ENCODE results near the gene KIF3C. TPM values are rescaled to one million over a fixed set of nuclear protein-coding genes. Genes with fewer than 3 reads are reported as not detected.
"Not testable (repeated sequence)": the region's sequence is repeated elsewhere in the genome, so short reads cannot be mapped to it uniquely, and the experiment has no call there.

Gene KIF3C
- total RNA-seq, 2 experiments from 2014 or later: 7.0 to 7.5 TPM

DNA sequence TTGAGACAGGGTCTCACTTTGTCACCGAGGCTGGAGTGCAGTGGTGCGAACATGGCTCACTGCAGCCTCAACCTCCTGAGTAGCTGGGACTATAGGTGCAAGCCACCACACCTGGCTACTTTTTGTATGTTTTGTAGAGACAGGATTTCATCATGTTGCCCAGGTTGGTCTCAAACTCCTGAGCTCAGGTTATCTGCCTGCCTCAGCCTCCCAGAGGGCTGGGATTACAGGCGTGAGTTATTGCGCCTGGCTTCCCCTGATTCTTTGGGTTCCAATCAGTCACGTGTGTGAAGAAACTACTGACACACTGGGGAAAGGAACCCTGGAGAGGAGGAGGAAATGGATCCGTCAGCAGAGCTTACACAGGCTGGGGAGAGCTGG, 29.3 kb upstream of the KIF3C start:
- Mint-ChIP-seq H3K27ac (no peak overlapping the region), H3K4me1 (peaks cover 1% of the 10 kb centered on the region), H3K27me3 (no peaks in the 10 kb centered on the region), H3K36me3 (ENCODE audit: low read depth) (no peaks in the 10 kb centered on the region), H3K9me3 (peaks cover 4% of the 10 kb centered on the region), H3K4me3 (no peak overlapping the region)
- POLR2A ChIA-PET: no interaction called here
- no peak for DNase-seq
- CTCF ChIA-PET: interaction anchor here (0.6 to 2.0 kb wide), 5 partner anchors 9 to 173 kb away, joined by 3 to 6 read pairs (median 3); no protein-coding TSS in a partner anchor

DNA sequence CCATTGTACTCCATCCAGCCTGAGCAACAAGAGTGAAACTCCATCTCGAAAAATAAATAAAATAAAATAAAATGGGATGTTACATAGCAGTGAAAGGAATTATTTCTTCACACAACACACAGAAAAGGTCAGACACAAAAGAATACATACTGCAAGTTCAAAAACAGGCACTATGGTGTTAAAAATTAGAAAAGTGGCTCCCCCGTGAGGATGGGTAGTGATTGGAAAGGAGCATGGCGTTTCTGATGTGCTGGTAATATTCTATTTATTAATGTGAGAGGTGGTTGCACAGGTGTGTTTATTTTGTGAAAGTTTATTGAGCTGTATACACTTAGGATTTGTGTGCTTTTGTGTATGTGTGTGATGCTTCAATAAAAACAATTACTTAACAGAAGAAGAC, 28.6 kb upstream of the KIF3C start:
- Mint-ChIP-seq H3K4me3 (no peak overlapping the region), H3K27me3 (no peaks in the 10 kb centered on the region), H3K4me1 (peaks cover 1% of the 10 kb centered on the region), H3K27ac (no peak overlapping the region), H3K9me3 (peaks cover 4% of the 10 kb centered on the region), H3K36me3 (ENCODE audit: low read depth) (no peaks in the 10 kb centered on the region)
- ChIA-PET CTCF (interaction anchor here (0.6 to 2.0 kb wide), 6 partner anchors 10 to 174 kb away, joined by 3 to 6 read pairs (median 3); no protein-coding TSS in a partner anchor), POLR2A (no interaction called here)
- no peak for DNase-seq

DNA sequence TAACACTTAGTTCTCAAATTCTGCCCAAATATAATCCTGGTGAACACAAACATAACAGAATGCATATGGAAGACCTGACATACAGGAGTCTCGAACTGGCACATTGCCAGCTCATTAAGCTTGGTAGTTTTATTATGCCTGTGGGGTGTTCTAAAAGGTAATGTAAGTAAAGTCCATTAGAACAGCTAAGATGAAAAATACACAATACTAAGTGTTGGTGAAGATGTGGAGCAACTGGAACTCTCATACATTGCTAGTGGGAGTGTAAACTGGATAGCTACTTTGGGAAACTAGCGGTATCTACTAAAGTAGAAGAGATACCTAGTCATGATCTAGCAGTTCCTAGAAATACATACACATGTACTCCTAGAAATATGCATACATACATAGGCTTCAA, 27.3 kb upstream of the KIF3C start:
- no peaks in the 10 kb centered on the region for H3K36me3 Mint-ChIP-seq (ENCODE audit: low read depth)
- H3K4me1 Mint-ChIP-seq: peaks cover 1% of the 10 kb centered on the region
- ChIA-PET CTCF (interaction anchor here (0.5 to 1.4 kb wide), 2 partner anchors 14 to 75 kb away, joined by 3 read pairs; no protein-coding TSS in a partner anchor), POLR2A (no interaction called here)
- H3K4me3 Mint-ChIP-seq: no peak overlapping the region
- DNase-seq: no peak
- H3K27me3 Mint-ChIP-seq: no peaks in the 10 kb centered on the region
- peaks cover 4% of the 10 kb centered on the region for H3K9me3 Mint-ChIP-seq
- H3K27ac Mint-ChIP-seq: no peak overlapping the region

DNA sequence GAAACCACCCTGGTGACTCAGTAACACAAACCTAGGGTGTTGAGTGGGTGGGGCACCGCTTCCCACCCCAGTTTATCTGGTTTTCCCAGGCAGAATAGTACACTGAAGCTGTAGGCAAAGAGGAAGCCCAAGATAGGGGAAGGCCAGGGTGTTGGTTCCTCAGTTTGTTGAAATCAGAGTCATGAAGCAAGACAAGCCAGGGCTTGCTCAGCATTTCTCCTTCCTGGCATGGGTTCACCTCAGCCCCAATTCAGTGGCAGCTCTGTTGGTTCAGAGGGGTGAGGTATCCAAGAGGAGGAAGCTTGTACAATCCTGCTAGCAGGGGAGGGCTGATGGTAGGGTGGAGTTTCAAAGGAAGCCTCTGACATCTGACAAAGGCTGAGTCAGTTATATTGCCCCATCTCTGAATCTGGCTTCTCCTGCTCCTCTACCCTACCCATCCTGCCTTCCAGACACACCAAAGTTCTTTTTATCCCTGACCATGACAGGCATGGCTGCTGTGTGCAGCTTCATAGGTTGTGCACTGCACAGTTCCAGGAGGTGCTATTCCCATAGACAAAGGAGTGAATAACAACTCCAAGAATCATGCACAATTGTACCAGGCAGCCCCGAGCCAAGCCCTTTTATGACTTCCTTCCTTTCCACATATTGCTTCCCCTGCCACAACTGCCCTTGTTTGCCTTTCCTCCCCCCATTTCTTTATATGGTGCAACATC, 26.7 kb upstream of the KIF3C start:
- Mint-ChIP-seq H3K4me1 (peaks cover 1% of the 10 kb centered on the region), H3K4me3 (no peak overlapping the region), H3K27me3 (no peaks in the 10 kb centered on the region), H3K36me3 (ENCODE audit: low read depth) (no peaks in the 10 kb centered on the region), H3K27ac (no peak overlapping the region), H3K9me3 (peaks cover 4% of the 10 kb centered on the region)
- ChIA-PET CTCF (no interaction called here), POLR2A (no interaction called here)
- DNase-seq: no peak

DNA sequence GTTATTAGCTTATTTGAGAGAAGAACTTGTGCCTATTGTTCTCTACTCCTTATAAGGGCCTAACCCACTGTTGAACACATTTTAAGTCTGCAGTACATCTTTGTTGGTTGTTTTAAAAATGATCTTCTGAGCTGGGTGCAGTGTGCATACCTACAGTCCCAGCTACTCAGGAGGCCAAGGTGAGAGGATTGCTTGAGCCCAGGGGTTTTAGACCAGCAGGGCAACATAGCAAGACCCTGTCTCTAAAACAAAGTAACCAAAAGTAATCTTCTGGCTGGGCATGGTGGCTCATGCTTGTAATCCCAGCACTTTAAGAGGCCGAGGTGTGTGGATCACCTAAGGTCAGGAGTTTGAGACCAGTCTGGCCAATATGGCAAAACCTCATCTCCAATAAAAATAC, 25.8 kb upstream of the KIF3C start:
- Mint-ChIP-seq H3K4me3 (no peak overlapping the region), H3K4me1 (peaks cover 1% of the 10 kb centered on the region), H3K36me3 (ENCODE audit: low read depth) (no peaks in the 10 kb centered on the region), H3K9me3 (peaks cover 4% of the 10 kb centered on the region), H3K27me3 (no peaks in the 10 kb centered on the region), H3K27ac (no peak overlapping the region)
- no peak for DNase-seq
- CTCF ChIA-PET: interaction anchor here (0.6 to 1.8 kb wide), 5 partner anchors 11 to 316 kb away, joined by 3 to 4 read pairs (median 4); no protein-coding TSS in a partner anchor
- POLR2A ChIA-PET: no interaction called here

DNA sequence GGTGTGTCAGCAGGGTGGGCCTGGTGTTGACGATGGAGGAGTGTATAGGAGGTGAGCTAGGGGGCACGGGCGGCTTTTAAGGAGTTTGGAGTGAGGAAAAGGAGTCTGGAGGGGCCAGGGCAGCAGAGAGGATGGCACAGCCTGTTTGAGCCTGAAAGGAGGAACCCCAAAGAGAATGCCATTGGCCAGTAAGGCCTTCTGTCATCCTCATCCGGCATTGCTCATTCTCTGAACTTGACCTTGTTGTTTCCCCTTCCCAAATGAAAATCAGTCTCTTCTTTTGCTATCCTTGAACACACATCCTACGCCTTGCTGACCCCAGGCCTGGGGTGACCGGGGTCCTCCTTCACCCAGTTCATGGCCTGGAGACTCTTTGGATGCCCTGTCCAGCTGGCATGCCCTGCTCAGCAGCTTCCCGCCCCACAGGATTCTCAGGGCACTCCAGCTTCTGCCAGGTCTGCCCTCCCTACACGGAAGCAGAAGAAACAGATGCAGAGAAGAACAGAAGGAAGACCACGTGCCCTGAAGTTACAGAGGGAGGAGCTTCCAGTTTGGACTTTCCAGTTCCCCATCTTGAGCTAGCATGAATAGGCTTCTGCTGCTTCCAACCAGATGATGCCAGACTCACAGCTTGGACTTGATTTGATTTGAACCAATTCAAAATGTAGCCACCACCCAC, 20.5 kb upstream of the KIF3C start:
- no peak overlapping the region for H3K27ac Mint-ChIP-seq
- peaks cover 3% of the 10 kb centered on the region for H3K4me1 Mint-ChIP-seq
- ChIA-PET POLR2A (no interaction called here), CTCF (no interaction called here)
- H3K27me3 Mint-ChIP-seq: no peaks in the 10 kb centered on the region
- H3K36me3 Mint-ChIP-seq (ENCODE audit: low read depth): no peaks in the 10 kb centered on the region
- no peaks in the 10 kb centered on the region for H3K9me3 Mint-ChIP-seq
- no peak for DNase-seq
- no peak overlapping the region for H3K4me3 Mint-ChIP-seq

DNA sequence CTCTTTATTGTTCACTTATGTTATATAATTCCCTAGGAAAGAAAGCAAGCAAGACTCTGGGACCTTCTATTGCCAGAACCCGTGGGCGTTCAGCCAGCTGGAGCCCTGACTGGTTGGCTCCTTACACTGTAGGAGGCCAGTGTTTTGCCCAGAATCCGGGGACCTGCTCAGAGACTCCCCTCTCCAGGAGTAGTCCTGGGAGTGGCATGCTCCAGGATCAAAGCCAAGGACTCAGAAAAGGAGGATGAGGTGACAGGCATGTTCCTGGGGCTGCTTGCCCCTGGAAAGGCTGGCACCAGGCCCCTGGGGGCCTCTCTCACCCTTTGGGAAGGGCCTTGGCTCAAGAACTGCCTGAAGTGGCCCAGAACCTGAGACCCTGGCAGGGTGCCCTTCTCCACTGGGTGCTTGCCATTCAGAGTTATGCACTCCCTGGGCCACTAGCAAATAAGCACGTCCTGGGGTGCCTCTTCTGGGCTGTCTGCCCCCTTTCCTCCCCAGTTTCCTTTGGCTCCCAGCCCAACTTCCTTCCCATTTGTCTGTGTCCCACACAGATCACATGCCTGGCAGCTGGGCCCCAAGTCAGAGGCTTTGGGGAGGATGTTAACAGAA, 19.6 kb upstream of the KIF3C start:
- POLR2A ChIA-PET: no interaction called here
- Mint-ChIP-seq H3K36me3 (ENCODE audit: low read depth) (no peaks in the 10 kb centered on the region), H3K4me3 (no peak overlapping the region), H3K4me1 (peaks cover 3% of the 10 kb centered on the region), H3K27ac (no peak overlapping the region), H3K27me3 (peaks cover 2% of the 10 kb centered on the region), H3K9me3 (no peaks in the 10 kb centered on the region)
- CTCF ChIA-PET: no interaction called here
- no peak for DNase-seq

DNA sequence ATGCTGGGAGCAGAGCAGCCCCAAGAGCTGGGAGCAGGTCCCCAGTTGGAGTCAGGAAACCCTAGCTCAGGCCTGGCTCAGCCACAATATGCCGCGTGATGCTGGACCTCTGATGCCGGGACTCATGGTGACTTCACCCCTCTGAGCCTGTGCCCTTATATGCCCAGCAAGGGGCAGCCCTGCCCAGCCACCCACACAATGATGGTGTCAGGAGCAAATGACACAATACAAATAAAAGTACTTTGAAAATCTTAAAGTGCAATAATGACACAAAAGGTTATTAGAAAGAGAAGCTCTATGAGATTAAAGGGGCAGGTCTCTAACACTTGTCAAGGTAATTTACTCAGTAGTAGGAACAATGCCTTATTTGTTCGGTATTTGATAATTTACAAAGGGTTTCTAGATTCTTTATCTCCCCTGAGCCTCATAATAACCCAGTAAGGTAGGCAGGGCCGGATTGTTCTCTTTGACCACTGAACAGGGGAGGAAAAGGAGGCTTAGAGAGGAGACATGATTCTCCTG, 18.3 kb upstream of the KIF3C start:
- DNase-seq: no peak
- no peak overlapping the region for H3K4me3 Mint-ChIP-seq
- no peaks in the 10 kb centered on the region for H3K9me3 Mint-ChIP-seq
- CTCF ChIA-PET: interaction anchor here (0.6 to 1.8 kb wide), 4 partner anchors 9 to 164 kb away, joined by 3 to 7 read pairs (median 3); no protein-coding TSS in a partner anchor
- H3K4me1 Mint-ChIP-seq: peaks cover 3% of the 10 kb centered on the region
- H3K36me3 Mint-ChIP-seq (ENCODE audit: low read depth): no peaks in the 10 kb centered on the region
- no peak overlapping the region for H3K27ac Mint-ChIP-seq
- POLR2A ChIA-PET: no interaction called here
- peaks cover 3% of the 10 kb centered on the region for H3K27me3 Mint-ChIP-seq

DNA sequence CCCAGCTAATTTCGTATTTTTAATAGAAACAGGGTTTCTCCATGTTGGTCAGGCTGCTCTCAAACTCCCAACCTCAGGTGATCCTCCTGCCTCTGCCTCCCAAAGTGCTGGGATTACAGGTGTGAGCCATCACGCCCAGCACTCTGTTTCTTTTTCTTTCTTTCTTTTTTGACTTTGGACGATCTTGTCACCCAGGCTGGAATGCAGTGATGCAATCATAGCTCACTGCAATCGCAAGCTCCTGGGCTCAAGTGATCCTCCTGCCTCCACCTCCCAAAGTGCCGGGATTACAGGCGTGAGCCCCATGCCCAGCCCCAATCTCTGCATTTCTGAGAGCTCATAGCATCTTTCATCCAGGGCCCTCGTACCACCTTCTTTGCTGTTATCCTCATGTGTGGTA, 17.1 kb upstream of the KIF3C start:
- H3K4me1 Mint-ChIP-seq; DNase-seq; H3K9me3 Mint-ChIP-seq; H3K27ac Mint-ChIP-seq; H3K27me3 Mint-ChIP-seq; POLR2A ChIA-PET; H3K36me3 Mint-ChIP-seq (ENCODE audit: low read depth); H3K4me3 Mint-ChIP-seq: not testable (repeated sequence)
- CTCF ChIA-PET: interaction anchor here (1.2 kb wide), 1 partner anchor 143 kb away, joined by 3 read pairs; no protein-coding TSS in a partner anchor

DNA sequence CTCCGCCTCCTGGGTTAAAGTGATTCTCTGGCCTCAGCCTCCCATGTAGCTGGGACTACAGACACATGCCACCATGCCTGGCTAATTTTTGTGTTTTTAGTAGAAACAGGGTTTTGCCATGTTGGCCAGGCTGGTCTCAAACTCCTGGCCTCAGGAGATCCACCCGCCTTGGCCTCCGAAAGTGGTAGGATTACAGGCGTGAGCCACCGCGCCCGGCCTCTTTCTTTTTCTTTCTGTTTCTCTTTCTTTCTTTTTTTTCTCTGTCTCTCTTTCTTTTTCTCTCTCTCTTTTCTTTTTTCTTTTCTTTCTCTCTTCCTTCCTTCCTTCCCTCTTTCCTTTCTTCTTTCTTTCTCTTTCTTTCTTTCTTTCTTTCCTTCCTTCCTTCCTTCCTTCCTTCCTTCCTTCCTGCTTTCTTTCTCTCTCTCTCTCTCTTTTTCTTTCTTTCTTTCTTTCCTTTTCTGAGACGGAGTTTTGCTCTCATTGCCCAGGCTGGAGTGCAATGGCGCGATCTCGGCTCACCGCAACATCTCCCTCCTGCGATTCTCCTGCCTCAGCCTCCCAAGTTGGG, 16.6 kb upstream of the KIF3C start:
- POLR2A ChIA-PET; DNase-seq; H3K36me3 Mint-ChIP-seq (ENCODE audit: low read depth); H3K9me3 Mint-ChIP-seq; H3K27ac Mint-ChIP-seq; H3K4me1 Mint-ChIP-seq; H3K27me3 Mint-ChIP-seq; H3K4me3 Mint-ChIP-seq: not testable (repeated sequence)
- CTCF ChIA-PET: interaction anchor here (0.6 kb wide), 1 partner anchor 1139 kb away, joined by 3 read pairs; no protein-coding TSS in a partner anchor

DNA sequence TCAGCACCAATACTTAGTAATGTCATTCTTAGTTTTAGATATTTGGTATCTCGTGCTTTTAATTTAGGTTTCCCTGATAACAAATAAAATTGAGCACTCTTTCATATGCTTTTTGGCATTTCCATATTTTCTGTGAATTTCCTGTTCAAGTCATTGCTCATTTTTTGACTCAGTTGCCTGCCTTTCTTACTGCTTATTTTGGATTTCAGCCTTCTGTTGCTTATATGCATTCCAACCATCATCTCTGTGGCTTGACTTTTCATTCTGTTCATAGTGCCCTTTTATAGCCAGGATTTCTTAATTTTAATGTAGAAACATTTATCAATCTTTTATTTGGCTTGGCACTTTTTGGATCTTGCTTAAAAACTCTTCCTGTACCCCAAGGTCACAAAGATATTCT, 14.5 kb upstream of the KIF3C start:
- peaks cover 6% of the 10 kb centered on the region for H3K4me1 Mint-ChIP-seq
- CTCF ChIA-PET: no interaction called here
- no peaks in the 10 kb centered on the region for H3K9me3 Mint-ChIP-seq
- no peaks in the 10 kb centered on the region for H3K36me3 Mint-ChIP-seq (ENCODE audit: low read depth)
- no peak overlapping the region for H3K4me3 Mint-ChIP-seq
- DNase-seq: no peak
- POLR2A ChIA-PET: no interaction called here
- peaks cover 8% of the 10 kb centered on the region for H3K27me3 Mint-ChIP-seq
- no peak overlapping the region for H3K27ac Mint-ChIP-seq

DNA sequence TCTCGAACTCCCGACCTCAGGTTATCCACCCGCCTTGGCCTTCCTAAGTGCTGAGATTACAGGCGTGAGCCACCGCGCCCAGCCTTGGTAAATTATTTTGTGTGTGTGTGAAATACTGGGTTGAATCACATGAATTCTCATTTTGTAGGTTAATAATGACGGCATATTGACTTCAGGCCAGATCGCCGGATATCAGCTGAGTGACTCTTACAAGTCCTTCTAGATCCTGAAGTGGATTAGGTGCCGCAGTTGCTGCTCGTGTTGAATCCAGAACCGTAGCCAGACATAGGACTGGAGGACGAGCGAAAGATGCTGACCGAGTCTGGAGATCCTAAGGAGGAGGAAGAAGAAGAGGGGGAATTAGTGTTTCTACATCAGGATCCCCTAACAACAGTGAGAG, 12.2 kb upstream of the KIF3C start:
- Mint-ChIP-seq H3K4me1 (peaks cover 20% of the 10 kb centered on the region), H3K4me3 (no peak overlapping the region), H3K27me3 (peaks cover 8% of the 10 kb centered on the region), H3K9me3 (no peaks in the 10 kb centered on the region), H3K27ac (no peak overlapping the region), H3K36me3 (ENCODE audit: low read depth) (no peaks in the 10 kb centered on the region)
- ChIA-PET CTCF (no interaction called here), POLR2A (no interaction called here)
- DNase-seq: no peak

DNA sequence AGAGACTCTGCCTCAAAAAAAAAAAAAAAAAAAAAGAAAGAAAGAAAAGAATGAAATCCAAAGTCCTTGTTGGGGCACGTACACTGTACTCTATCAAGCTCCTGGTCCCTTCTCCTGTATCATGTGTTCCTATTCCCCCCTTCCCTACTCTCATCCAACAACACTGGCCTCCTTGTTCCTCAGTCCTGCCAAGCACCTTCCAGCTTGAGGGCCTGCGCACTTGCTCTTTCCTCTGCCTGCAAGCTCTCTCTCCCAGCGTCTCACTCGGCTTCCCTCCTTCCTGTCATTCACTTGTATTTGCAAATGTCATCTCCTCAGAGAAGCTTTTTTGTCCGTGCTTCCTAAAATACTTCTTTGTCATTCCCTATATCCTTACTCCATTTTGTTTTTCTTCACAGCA, 10.8 kb upstream of the KIF3C start:
- Mint-ChIP-seq H3K9me3 (no peaks in the 10 kb centered on the region), H3K36me3 (ENCODE audit: low read depth) (no peaks in the 10 kb centered on the region), H3K4me3 (no peak overlapping the region), H3K4me1 (peaks cover 21% of the 10 kb centered on the region), H3K27ac (no peak overlapping the region), H3K27me3 (peaks cover 8% of the 10 kb centered on the region)
- CTCF ChIA-PET: interaction anchor here (0.6 to 0.8 kb wide), 4 partner anchors 11 to 302 kb away, joined by 3 read pairs; no protein-coding TSS in a partner anchor
- no peak for DNase-seq
- POLR2A ChIA-PET: no interaction called here
